OCI-LY7 (cell line): ENCODE results near the gene ASS1.

Experiments used
- CTCF ChIP-seq: fragments of 200-600 bp; sonication (generic); conservative IDR thresholded peaks from 2 replicates; pipeline ENCODE4 v1.5.1; 2014; ENCODE audit warnings: mild to moderate bottlenecking, antibody characterized with exemption, low read length, moderate library complexity, mixed read lengths
- EZH2phosphoT487 ChIP-seq: fragments of 200-600 bp; sonication (generic); IDR thresholded peaks from 2 replicates; pipeline ENCODE4 v1.6.1; 2018; ENCODE audit warnings: low read depth, borderline replicate concordance, mild to moderate bottlenecking, mixed run types, antibody characterized with exemption, low read length, moderate library complexity, mixed read lengths

- no peak for TF ChIP-seq CTCF
- TF ChIP-seq EZH2phosphoT487, result no peak
Observed at GRCh38 chr9:130396581-130396980, 48.2 kb upstream of the ASS1 start.
